PC-9 (cell line): ENCODE results near the gene SYPL1.

Experiments
- EZH2 ChIP-seq: fragments of 200-600 bp; sonication (generic); IDR thresholded peaks from 2 replicates; pipeline ENCODE4 v1.8.0; 2017; ENCODE audit warnings: antibody characterized with exemption, low read depth
- TF ChIP-seq, protein P1 (sequence below): fragments of 200-600 bp; sonication (generic); conservative IDR thresholded peaks from 2 replicates; pipeline ENCODE4 v1.6.1; 2017; ENCODE audit warnings: mixed run types, antibody characterized with exemption, mild to moderate bottlenecking, moderate library complexity

DNA sequence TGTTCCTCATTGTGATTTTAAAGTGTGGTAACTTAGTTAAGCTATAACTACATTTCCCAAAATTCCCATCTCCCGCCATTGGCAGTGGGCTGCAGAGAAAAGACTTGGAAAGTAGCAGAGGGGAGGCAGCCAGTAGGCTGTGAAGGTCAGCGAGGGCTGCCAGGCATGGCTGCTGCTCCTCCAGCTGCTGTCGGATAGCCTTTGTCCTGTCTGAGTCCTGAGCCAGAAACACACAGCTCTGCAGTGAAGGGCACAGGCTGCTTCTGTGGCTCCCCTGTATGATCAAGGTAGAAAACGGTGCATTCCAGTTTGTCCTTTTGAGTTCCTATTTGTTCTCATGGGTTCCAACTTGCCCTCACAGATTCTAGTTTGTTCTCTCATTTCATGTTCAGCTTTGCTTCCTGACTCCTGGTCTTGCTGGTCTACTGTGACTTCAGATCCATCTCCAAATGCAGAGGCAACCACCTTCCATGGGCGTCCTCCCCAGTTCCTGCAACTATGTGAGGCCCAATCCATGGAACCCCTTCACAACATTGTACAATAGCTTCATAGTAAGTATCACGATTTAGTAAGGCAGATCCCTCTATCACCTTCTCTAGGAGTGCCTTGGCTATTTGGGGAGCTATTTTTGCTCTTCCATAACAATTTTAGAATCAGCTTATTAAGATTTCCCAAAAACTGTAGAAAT lies 31.7 kb downstream of the SYPL1 start:
- TF ChIP-seq, protein P1, sequence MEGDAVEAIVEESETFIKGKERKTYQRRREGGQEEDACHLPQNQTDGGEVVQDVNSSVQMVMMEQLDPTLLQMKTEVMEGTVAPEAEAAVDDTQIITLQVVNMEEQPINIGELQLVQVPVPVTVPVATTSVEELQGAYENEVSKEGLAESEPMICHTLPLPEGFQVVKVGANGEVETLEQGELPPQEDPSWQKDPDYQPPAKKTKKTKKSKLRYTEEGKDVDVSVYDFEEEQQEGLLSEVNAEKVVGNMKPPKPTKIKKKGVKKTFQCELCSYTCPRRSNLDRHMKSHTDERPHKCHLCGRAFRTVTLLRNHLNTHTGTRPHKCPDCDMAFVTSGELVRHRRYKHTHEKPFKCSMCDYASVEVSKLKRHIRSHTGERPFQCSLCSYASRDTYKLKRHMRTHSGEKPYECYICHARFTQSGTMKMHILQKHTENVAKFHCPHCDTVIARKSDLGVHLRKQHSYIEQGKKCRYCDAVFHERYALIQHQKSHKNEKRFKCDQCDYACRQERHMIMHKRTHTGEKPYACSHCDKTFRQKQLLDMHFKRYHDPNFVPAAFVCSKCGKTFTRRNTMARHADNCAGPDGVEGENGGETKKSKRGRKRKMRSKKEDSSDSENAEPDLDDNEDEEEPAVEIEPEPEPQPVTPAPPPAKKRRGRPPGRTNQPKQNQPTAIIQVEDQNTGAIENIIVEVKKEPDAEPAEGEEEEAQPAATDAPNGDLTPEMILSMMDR = no peak
- no peak for TF ChIP-seq EZH2
